Upper lobe of right lung (tissue), 1 donor: Measurements from ENCODE around the gene PRPF6. TPM values are rescaled to one million over a fixed set of nuclear protein-coding genes. Genes with fewer than 3 reads are reported as not detected.
"Not testable (repeated sequence)": the region's sequence is repeated elsewhere in the genome, so short reads cannot be mapped to it uniquely, and the experiment has no call there.

Source experiments
- ATAC-seq: fragments of 200-7000 bp; cut with Tn5 transposase; one replicate; pipeline ENCODE4 v1.9.1; 2020; ENCODE audit warnings: mild to moderate bottlenecking, moderate library complexity
- DNase-seq: peaks from one replicate; pipeline ENCODE4 v3.0.0-alpha.2; 2020
- H3K27ac ChIP-seq: fragments of 200-600 bp; one replicate; pipeline ENCODE4 v1.8.0; 2022
- H3K27me3 ChIP-seq: fragments of 200-600 bp; one replicate; pipeline ENCODE4 v1.8.0; 2022; ENCODE audit warnings: mild to moderate bottlenecking
- H3K36me3 ChIP-seq: fragments of 200-600 bp; one replicate; pipeline ENCODE4 v1.8.0; 2022
- H3K4me1 ChIP-seq: fragments of 200-600 bp; one replicate; pipeline ENCODE4 v1.8.0; 2022
- H3K4me3 ChIP-seq: fragments of 200-600 bp; one replicate; pipeline ENCODE4 v1.8.0; 2022; ENCODE audit warnings: mild to moderate bottlenecking
- H3K9me3 ChIP-seq: fragments of 200-600 bp; one replicate; pipeline ENCODE4 v1.8.0; 2022
- CTCF ChIP-seq: fragments of 200-600 bp; IDR thresholded peaks from one replicate; pipeline ENCODE4 v1.8.0; 2022; ENCODE audit warnings: antibody characterized with exemption
- intact Hi-C: fragments of 100-400 bp; cut with DNase I; formaldehyde crosslinking; loops from one replicate; pipeline ENCODE4 v1.11.0; 2022
- total RNA-seq: library from RNA; stranded (reverse); fragmentation: NEBNext Ultra II Directional; extraction: Animal tissue kit (Norgen Biotek cat#: 25700); gene quantifications from one replicate; pipeline ENCODE4 v1.2.1, GENCODE V29; 2021
- donor health status: DM: no; HTN: yes; CAD: no; lungs with severe emphysema.

Gene PRPF6
- total RNA-seq, 1 donor from 2014 or later, result 58.9 TPM

- intact Hi-C loops, result loop anchor here (5.0 kb wide), 1 partner anchor 433 kb away; the partner anchor contains the start of gene PTK6
Measured at GRCh38 chr20:63969838-63970713, 10.9 kb upstream of the PRPF6 start, which contains the start of gene ZNF512B. ZNF512B (minus strand) TSS chr20:63969930; CDS start chr20:63967950, 1,980 bp downstream.

GRCh38 chr20:63970714-63971431 is 10.1 kb upstream of the PRPF6 start:
- Histone ChIP-seq H3K4me1 (peaks cover 26% of the 10 kb centered on the region), H3K36me3 (peaks cover 19% of the 10 kb centered on the region), H3K27me3 (no peaks in the 10 kb centered on the region), H3K4me3 (no peak overlapping the region), H3K9me3 (no peaks in the 10 kb centered on the region), H3K27ac (peak overlapping the region; percentile 17)
- ATAC-seq, result no peak
- no peak for TF ChIP-seq CTCF
- intact Hi-C loops, result loop anchor here (5.0 kb wide), 1 partner anchor 434 kb away; the partner anchor contains the start of gene PTK6
- no peak for DNase-seq

More at GRCh38 chr20:63969838-63970713, 10.9 kb upstream of the PRPF6 start, which contains the start of gene ZNF512B:
- DNase-seq, result peak; percentile 86
- H3K4me3 ChIP-seq, result peak within 1 kb of the TSS; percentile 65
- peaks cover 26% of the 10 kb centered on the region for H3K4me1 ChIP-seq
- peaks cover 19% of the 10 kb centered on the region for H3K36me3 ChIP-seq
- H3K27me3 ChIP-seq, result no peaks in the 10 kb centered on the region
- H3K9me3 ChIP-seq, result no peaks in the 10 kb centered on the region
- H3K27ac ChIP-seq, result peak within 1 kb of the TSS; percentile 70
- TF ChIP-seq CTCF, result no peak
- peak; percentile 64 for ATAC-seq

- not testable (repeated sequence) for H3K27ac ChIP-seq, H3K27me3 ChIP-seq, H3K4me3 ChIP-seq, H3K9me3 ChIP-seq, ATAC-seq, H3K36me3 ChIP-seq, DNase-seq
- intact Hi-C loops, result loop anchor here (5.0 kb wide), 1 partner anchor 435 kb away; the partner anchor contains the start of gene PTK6
- H3K4me1 ChIP-seq, result peaks cover 26% of the 10 kb centered on the region
Measured at GRCh38 chr20:63971960-63972311, 9.0 kb upstream of the PRPF6 start.

DNA sequence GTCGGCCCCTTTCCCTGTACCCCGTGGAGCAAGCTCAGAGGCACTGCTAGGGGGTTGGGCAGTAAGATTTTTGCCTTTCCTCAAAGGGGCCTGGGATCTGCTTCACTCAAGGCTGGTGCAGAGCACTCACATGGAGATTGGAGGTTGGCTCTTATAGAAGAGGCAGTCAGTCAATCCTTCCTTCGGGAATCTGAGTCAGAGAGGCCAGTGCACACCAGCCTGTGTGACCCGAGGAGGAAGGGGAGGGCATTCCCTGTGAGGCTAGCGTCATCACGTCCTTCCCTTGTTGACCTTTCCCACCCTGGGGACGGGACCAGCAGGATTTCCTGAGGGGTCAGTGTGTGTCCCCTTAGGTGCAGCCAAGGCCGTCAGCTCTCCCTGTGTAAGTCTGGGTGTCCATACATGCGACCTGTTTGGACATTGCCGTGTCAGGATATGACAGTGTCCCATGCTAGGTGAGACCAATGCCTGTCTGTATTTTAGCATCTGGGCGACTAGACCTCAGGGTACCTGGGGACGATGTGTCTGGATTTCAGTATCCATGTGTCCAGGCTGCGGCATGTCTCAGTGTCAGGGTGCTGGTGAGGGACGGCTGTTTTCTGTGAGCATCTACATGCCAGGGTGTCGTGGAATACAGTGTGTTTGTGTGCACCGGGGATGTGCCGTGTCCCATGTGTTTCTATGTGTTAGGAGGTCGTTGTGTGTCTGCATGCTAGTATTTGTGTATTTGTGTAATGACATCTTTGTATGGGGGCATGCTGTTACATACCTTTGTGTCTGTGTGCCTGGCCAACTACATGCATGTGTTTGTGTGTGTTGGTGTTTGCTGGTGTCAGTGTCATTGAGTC is 8.4 kb upstream of the PRPF6 start:
- Histone ChIP-seq H3K9me3 (no peaks in the 10 kb centered on the region), H3K27me3 (no peaks in the 10 kb centered on the region), H3K27ac (no peak overlapping the region), H3K4me3 (no peak overlapping the region), H3K4me1 (peaks cover 26% of the 10 kb centered on the region), H3K36me3 (peaks cover 4% of the 10 kb centered on the region)
- DNase-seq, result no peak
- no peak for TF ChIP-seq CTCF
- no peak for ATAC-seq
- intact Hi-C loops, result loop anchor here (5.0 kb wide), 1 partner anchor 435 kb away; the partner anchor contains the start of gene PTK6

GRCh38 chr20:63973160-63973479 is 7.8 kb upstream of the PRPF6 start:
- TF ChIP-seq CTCF, result no peak
- intact Hi-C loops, result loop anchor here (5.0 kb wide), 1 partner anchor 436 kb away; the partner anchor contains the start of gene PTK6
- H3K4me1 ChIP-seq, result peaks cover 26% of the 10 kb centered on the region
- no peak for ATAC-seq
- H3K27me3 ChIP-seq, result no peaks in the 10 kb centered on the region
- no peaks in the 10 kb centered on the region for H3K36me3 ChIP-seq
- no peaks in the 10 kb centered on the region for H3K9me3 ChIP-seq
- DNase-seq, result no peak
- H3K27ac ChIP-seq, result no peak overlapping the region
- no peak overlapping the region for H3K4me3 ChIP-seq
